HCT116 (cell line): ENCODE data around the gene RFX1.

ENCODE experiments used
- ELF1 ChIP-seq: IDR thresholded peaks from 2 replicates; pipeline ENCODE4 v1.6.1; 2012; ENCODE audit warnings: low read depth, borderline replicate concordance
- EZH2phosphoT487 ChIP-seq: fragments of 200-600 bp; IDR thresholded peaks from 2 replicates; pipeline ENCODE4 v1.6.1; 2018; ENCODE audit warnings: antibody characterized with exemption, borderline replicate concordance
- FOSL1 ChIP-seq: IDR thresholded peaks from 2 replicates; pipeline ENCODE4 v1.6.1; 2012; ENCODE audit warnings: low read depth
- POLR2A ChIP-seq: IDR thresholded peaks from 2 replicates; pipeline ENCODE4 v1.7.0; 2011; ENCODE audit warnings: borderline replicate concordance; ENCODE audit not compliant: insufficient read depth, insufficient read length; ENCODE audit errors: extremely low read depth
- POLR2AphosphoS5 ChIP-seq: IDR thresholded peaks from 2 replicates; pipeline ENCODE4 v1.6.1; 2011; ENCODE audit warnings: mild to moderate bottlenecking, low read depth, low read length, moderate library complexity
- TF ChIP-seq, protein P1 (sequence below), 3 experiments: fragments of 200-600 bp in 1 of 3; sonication (generic) in 1 of 3; IDR thresholded peaks in 2 of 3; conservative IDR thresholded peaks in 1 of 3; 2 replicates each; pipeline ENCODE4 v1.5.1; 2012 to 2017; ENCODE audit warnings: low read depth in 2 of 3, low read length in 2 of 3, antibody characterized with exemption in 1 of 3, borderline replicate concordance in 1 of 3, control low read depth in 1 of 3, mild to moderate bottlenecking in 1 of 3, mixed read lengths in 1 of 3, mixed run types in 1 of 3, moderate library complexity in 1 of 3; ENCODE audit not compliant: insufficient read depth in 1 of 3

GRCh38 chr19:14053032-14053431 is 46.9 kb upstream of the RFX1 start:
- TF ChIP-seq POLR2AphosphoS5 (no peak), EZH2phosphoT487 (no peak), POLR2A (no peak), ELF1 (no peak), FOSL1 (no peak)
- TF ChIP-seq, protein P1, sequence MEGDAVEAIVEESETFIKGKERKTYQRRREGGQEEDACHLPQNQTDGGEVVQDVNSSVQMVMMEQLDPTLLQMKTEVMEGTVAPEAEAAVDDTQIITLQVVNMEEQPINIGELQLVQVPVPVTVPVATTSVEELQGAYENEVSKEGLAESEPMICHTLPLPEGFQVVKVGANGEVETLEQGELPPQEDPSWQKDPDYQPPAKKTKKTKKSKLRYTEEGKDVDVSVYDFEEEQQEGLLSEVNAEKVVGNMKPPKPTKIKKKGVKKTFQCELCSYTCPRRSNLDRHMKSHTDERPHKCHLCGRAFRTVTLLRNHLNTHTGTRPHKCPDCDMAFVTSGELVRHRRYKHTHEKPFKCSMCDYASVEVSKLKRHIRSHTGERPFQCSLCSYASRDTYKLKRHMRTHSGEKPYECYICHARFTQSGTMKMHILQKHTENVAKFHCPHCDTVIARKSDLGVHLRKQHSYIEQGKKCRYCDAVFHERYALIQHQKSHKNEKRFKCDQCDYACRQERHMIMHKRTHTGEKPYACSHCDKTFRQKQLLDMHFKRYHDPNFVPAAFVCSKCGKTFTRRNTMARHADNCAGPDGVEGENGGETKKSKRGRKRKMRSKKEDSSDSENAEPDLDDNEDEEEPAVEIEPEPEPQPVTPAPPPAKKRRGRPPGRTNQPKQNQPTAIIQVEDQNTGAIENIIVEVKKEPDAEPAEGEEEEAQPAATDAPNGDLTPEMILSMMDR (IDR thresholded peaks at IDR 0.05 in 2 of 3, conservative IDR thresholded peaks at IDR 0.05 in 1 of 3; ENCODE audit: borderline replicate concordance in 1 of 3, insufficient read depth in 1 of 3, low read depth in 2 of 3, low read length in 2 of 3), result no peak
